CD14-positive monocyte (primary cell): ENCODE measurements around the gene FRMD4A. TPM values are rescaled to one million over a fixed set of nuclear protein-coding genes. Genes with fewer than 3 reads are reported as not detected.

Experiments used
- DNase-seq, 3 donors: peaks; one replicate each; pipeline ENCODE4 v3.0.0-alpha.2; 2011 to 2022
- H2AFZ ChIP-seq: 2 replicates; pipeline ENCODE4 v1.6.0; 2012; ENCODE audit warnings: mild to moderate bottlenecking, low read depth, low read length, inconsistent platforms; ENCODE audit not compliant: insufficient read depth, poor library complexity, severe bottlenecking
- H3K27ac ChIP-seq, 2 donors: 1 replicate in 1 of 2; 2 replicates in 1 of 2; pipeline ENCODE4 v1.5.1; 2012 to 2013; ENCODE audit warnings: low read length in 2 of 2, control low read depth in 1 of 2, inconsistent platforms in 1 of 2, low read depth in 1 of 2, mild to moderate bottlenecking in 1 of 2
- H3K27me3 ChIP-seq, 2 donors: one replicate each; pipeline versions ENCODE4 v1.6.0 to v1.6.1; 2011 to 2013; ENCODE audit warnings: low read length in 2 of 2; ENCODE audit not compliant: control insufficient read depth in 2 of 2, insufficient read depth in 2 of 2
- H3K36me3 ChIP-seq, 2 donors: replicated peaks in 1 of 2; 1 replicate in 1 of 2; 2 replicates in 1 of 2; pipeline versions ENCODE4 v1.5.1 to v1.6.1; 2012 to 2013; ENCODE audit warnings: low read length in 2 of 2, control low read depth in 1 of 2, inconsistent platforms in 1 of 2, mild to moderate bottlenecking in 1 of 2; ENCODE audit not compliant: insufficient read depth in 2 of 2, control insufficient read depth in 1 of 2
- H3K4me1 ChIP-seq, 2 donors: 1 replicate in 1 of 2; 2 replicates in 1 of 2; pipeline versions ENCODE4 v1.5.1 to v1.6.1; 2012 to 2013; ENCODE audit warnings: low read length in 2 of 2, control low read depth in 1 of 2, inconsistent platforms in 1 of 2, mild to moderate bottlenecking in 1 of 2, moderate library complexity in 1 of 2; ENCODE audit not compliant: insufficient read depth in 2 of 2, control insufficient read depth in 1 of 2
- H3K4me2 ChIP-seq: replicated peaks from 2 replicates; pipeline ENCODE3; 2012; ENCODE audit warnings: low read length, moderate library complexity, mild to moderate bottlenecking; ENCODE audit not compliant: poor library complexity, severe bottlenecking; ENCODE audit errors: extremely low read depth
- H3K4me3 ChIP-seq, 3 experiments: fragments of 200-600 bp in 1 of 3; sonication (generic) in 1 of 3; replicated peaks in 1 of 3; 1 replicate in 2 of 3; 2 replicates in 1 of 3; pipeline ENCODE4 v1.5.1; 2011 to 2013; ENCODE audit warnings: low read length in 3 of 3, mild to moderate bottlenecking in 3 of 3, control low read depth in 2 of 3, low read depth in 2 of 3, inconsistent platforms in 1 of 3, moderate library complexity in 1 of 3
- H3K79me2 ChIP-seq: 2 replicates; pipeline ENCODE4 v1.6.0; 2012; ENCODE audit warnings: mild to moderate bottlenecking, control low read depth, inconsistent platforms, low read length, moderate library complexity; ENCODE audit not compliant: insufficient read depth
- H3K9ac ChIP-seq: 2 replicates; pipeline ENCODE4 v1.6.0; 2017; ENCODE audit warnings: low read length, mild to moderate bottlenecking; ENCODE audit not compliant: insufficient read depth, poor library complexity, severe bottlenecking
- H3K9me3 ChIP-seq, 2 donors: replicated peaks in 1 of 2; 1 replicate in 1 of 2; 2 replicates in 1 of 2; pipeline versions ENCODE4 v1.5.1 to v1.6.1; 2012 to 2013; ENCODE audit warnings: low read length in 2 of 2, control low read depth in 1 of 2; ENCODE audit not compliant: control insufficient read depth in 1 of 2, insufficient read depth in 1 of 2
- H4K20me1 ChIP-seq: 2 replicates; pipeline ENCODE4 v1.6.0; 2012; ENCODE audit warnings: mild to moderate bottlenecking, low read length, control low read depth, moderate library complexity; ENCODE audit not compliant: insufficient read depth
- H3K27ac Mint-ChIP-seq, 7 donors: one replicate each; pipeline ENCODE4 v1.8.0; 2020; ENCODE audit warnings: mild to moderate bottlenecking in 7 of 7, mixed read lengths in 7 of 7, moderate library complexity in 6 of 7, inconsistent platforms in 2 of 7
- H3K27me3 Mint-ChIP-seq, 3 donors: one replicate each; pipeline ENCODE4 v1.8.0; 2021 to 2022; ENCODE audit warnings: low read depth in 3 of 3, mild to moderate bottlenecking in 3 of 3, mixed read lengths in 3 of 3, moderate library complexity in 3 of 3, inconsistent platforms in 1 of 3
- H3K36me3 Mint-ChIP-seq, 2 donors: one replicate each; pipeline ENCODE4 v1.8.0; 2020; ENCODE audit warnings: mixed read lengths in 2 of 2, inconsistent platforms in 1 of 2, mild to moderate bottlenecking in 1 of 2
- H3K4me1 Mint-ChIP-seq: one replicate; pipeline ENCODE4 v1.8.0; 2020; ENCODE audit warnings: mild to moderate bottlenecking, mixed read lengths
- H3K4me3 Mint-ChIP-seq, 2 donors: one replicate each; pipeline ENCODE4 v1.8.0; 2020; ENCODE audit warnings: mild to moderate bottlenecking in 2 of 2, mixed read lengths in 2 of 2, moderate library complexity in 1 of 2
- H3K9me3 Mint-ChIP-seq, 7 donors: one replicate each; pipeline ENCODE4 v1.8.0; 2020 to 2022; ENCODE audit warnings: mixed read lengths in 7 of 7, mild to moderate bottlenecking in 6 of 7, moderate library complexity in 6 of 7, inconsistent platforms in 2 of 7
- WGBS: methylation state at CpG from one replicate; pipeline ENCODE4 v1.1.5; 2013; ENCODE audit warnings: missing lambda C conversion rate; ENCODE audit not compliant: insufficient coverage; 5-methylcytosine and 5-hydroxymethylcytosine counted together
- intact Hi-C, 2 donors: fragments of 100-400 bp; cut with micrococcal nuclease; formaldehyde crosslinking; loops; one replicate each; pipeline versions ENCODE4 v1.15.0 to v1.15.1; 2023
- polyA plus RNA-seq, 3 donors: library from polyadenylated mRNA; depleted of rRNA in 1 of 3; unstranded in 2 of 3; stranded (reverse) in 1 of 3; fragments of 300-500 nt in 2 of 3; fragments of >200 nt in 1 of 3; fragmentation: Illumina TruSeq in 2 of 3; gene quantifications; 1 replicate in 2 of 3; 2 replicates in 1 of 3; pipeline ENCODE4 v1.2.3, GENCODE V29; 2012 to 2021
- TF ChIP-seq, protein P1 (sequence below): fragments of 200-600 bp; IDR thresholded peaks from one replicate; pipeline ENCODE4 v1.8.0; 2022; ENCODE audit warnings: antibody characterized with exemption, mild to moderate bottlenecking

Gene FRMD4A
- polyA plus RNA-seq, 3 donors = 0.12 TPM; not detected in 2

GRCh38 chr10:13745271-13745670 is 585.5 kb downstream of the FRMD4A start:
- no peaks in the 10 kb centered on the region for H3K27me3 ChIP-seq
- H3K36me3 Mint-ChIP-seq = no peaks in the 10 kb centered on the region
- no peaks in the 10 kb centered on the region for H3K36me3 ChIP-seq
- H3K4me1 Mint-ChIP-seq = peaks cover 8% of the 10 kb centered on the region
- no peak overlapping the region for H3K27ac Mint-ChIP-seq
- no peaks in the 10 kb centered on the region for H4K20me1 ChIP-seq
- no peak for DNase-seq
- TF ChIP-seq, protein P1, sequence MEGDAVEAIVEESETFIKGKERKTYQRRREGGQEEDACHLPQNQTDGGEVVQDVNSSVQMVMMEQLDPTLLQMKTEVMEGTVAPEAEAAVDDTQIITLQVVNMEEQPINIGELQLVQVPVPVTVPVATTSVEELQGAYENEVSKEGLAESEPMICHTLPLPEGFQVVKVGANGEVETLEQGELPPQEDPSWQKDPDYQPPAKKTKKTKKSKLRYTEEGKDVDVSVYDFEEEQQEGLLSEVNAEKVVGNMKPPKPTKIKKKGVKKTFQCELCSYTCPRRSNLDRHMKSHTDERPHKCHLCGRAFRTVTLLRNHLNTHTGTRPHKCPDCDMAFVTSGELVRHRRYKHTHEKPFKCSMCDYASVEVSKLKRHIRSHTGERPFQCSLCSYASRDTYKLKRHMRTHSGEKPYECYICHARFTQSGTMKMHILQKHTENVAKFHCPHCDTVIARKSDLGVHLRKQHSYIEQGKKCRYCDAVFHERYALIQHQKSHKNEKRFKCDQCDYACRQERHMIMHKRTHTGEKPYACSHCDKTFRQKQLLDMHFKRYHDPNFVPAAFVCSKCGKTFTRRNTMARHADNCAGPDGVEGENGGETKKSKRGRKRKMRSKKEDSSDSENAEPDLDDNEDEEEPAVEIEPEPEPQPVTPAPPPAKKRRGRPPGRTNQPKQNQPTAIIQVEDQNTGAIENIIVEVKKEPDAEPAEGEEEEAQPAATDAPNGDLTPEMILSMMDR = no peak
- no peaks in the 10 kb centered on the region for H3K9me3 Mint-ChIP-seq
- intact Hi-C loops = no loop called here
- H2AFZ ChIP-seq = no peak overlapping the region
- no peaks in the 10 kb centered on the region for H3K9me3 ChIP-seq
- no peaks in the 10 kb centered on the region for H3K79me2 ChIP-seq
- no peak overlapping the region for H3K9ac ChIP-seq
- no peak overlapping the region for H3K27ac ChIP-seq
- H3K4me3 ChIP-seq = no peak overlapping the region
- H3K27me3 Mint-ChIP-seq = peaks cover 2 to 17% (median 6%) of the 10 kb centered on the region in 3 donors
- H3K4me1 ChIP-seq = peaks cover 2 to 7% of the 10 kb centered on the region in 2 donors
- peak overlapping the region in 1 of 2 donors; percentile 1 for H3K4me3 Mint-ChIP-seq
- WGBS = 97% methylated on average over 7 of the region's 7 CpGs
- H3K4me2 ChIP-seq = no peak overlapping the region

GRCh38 chr10:13743963-13744362 is 586.8 kb downstream of the FRMD4A start:
- H3K27me3 ChIP-seq = no peaks in the 10 kb centered on the region
- WGBS = 76% methylated on average over 6 of the region's 7 CpGs
- H4K20me1 ChIP-seq = no peaks in the 10 kb centered on the region
- no peak for DNase-seq
- Mint-ChIP-seq H3K4me3 (no peak overlapping the region), H3K27ac (no peak overlapping the region), H3K9me3 (no peaks in the 10 kb centered on the region), H3K27me3 (peaks cover 2 to 15% (median 5%) of the 10 kb centered on the region in 3 donors), H3K4me1 (peaks cover 8% of the 10 kb centered on the region), H3K36me3 (no peaks in the 10 kb centered on the region)
- peak overlapping the region; percentile 63 for H2AFZ ChIP-seq
- H3K9ac ChIP-seq = no peak overlapping the region
- intact Hi-C loops = no loop called here
- TF ChIP-seq, protein P1 = no peak
- no peaks in the 10 kb centered on the region for H3K36me3 ChIP-seq
- no peaks in the 10 kb centered on the region for H3K79me2 ChIP-seq
- H3K4me2 ChIP-seq = no peak overlapping the region
- H3K4me3 ChIP-seq = no peak overlapping the region
- H3K4me1 ChIP-seq = peaks cover 2 to 7% of the 10 kb centered on the region in 2 donors
- no peaks in the 10 kb centered on the region for H3K9me3 ChIP-seq
- no peak overlapping the region for H3K27ac ChIP-seq
